Adrenal gland (tissue), 5 donors: ENCODE data around the gene ARRB2.

Experiments
- CTCF ChIP-seq, 6 experiments: fragments of 450-650 bp in 4 of 6; fragments of 200-600 bp in 2 of 6; sonication (generic) in 1 of 6; IDR thresholded peaks; 1 replicate in 5 of 6; 2 replicates in 1 of 6; pipeline versions ENCODE4 v1.5.1 to v1.8.0; 2016 to 2021; ENCODE audit warnings: antibody characterized with exemption in 6 of 6, mild to moderate bottlenecking in 2 of 6, moderate library complexity in 1 of 6
- POLR2A ChIP-seq, 2 donors: fragments of 450-650 bp; IDR thresholded peaks; one replicate each; pipeline ENCODE4 v1.6.1; 2017; ENCODE audit warnings: antibody characterized with exemption in 2 of 2, mild to moderate bottlenecking in 2 of 2, moderate library complexity in 1 of 2
- donor health status: DM: no; HTN: no; CAD: no.

GRCh38 chr17:4664230-4664629 lies 46.2 kb upstream of the ARRB2 start:
- no peak for TF ChIP-seq POLR2A (IDR thresholded peaks at IDR 0.05)
- no peak for TF ChIP-seq CTCF (IDR thresholded peaks at IDR 0.05)
